HEK293T (cell line): Measurements from ENCODE around the gene WWC1.

Experiments
- ARNT ChIP-seq: fragments of 450-650 bp; IDR thresholded peaks from 2 replicates; pipeline ENCODE4 v1.6.1; 2017; ENCODE audit warnings: mild to moderate bottlenecking
- BHLHE40 ChIP-seq: fragments of 450-650 bp; IDR thresholded peaks from 2 replicates; pipeline ENCODE4 v1.6.1; 2016; ENCODE audit warnings: mild to moderate bottlenecking, moderate library complexity, borderline replicate concordance
- ELF4 ChIP-seq: fragments of 450-650 bp; IDR thresholded peaks from 2 replicates; pipeline ENCODE4 v1.6.1; 2017; ENCODE audit warnings: antibody characterized with exemption
- FOXA1 ChIP-seq: fragments of 450-650 bp; IDR thresholded peaks from 2 replicates; pipeline ENCODE4 v1.6.1; 2016; ENCODE audit warnings: mild to moderate bottlenecking
- FOXK2 ChIP-seq: fragments of 450-650 bp; IDR thresholded peaks from 2 replicates; pipeline ENCODE4 v1.6.1; 2016; ENCODE audit warnings: mild to moderate bottlenecking
- FOXM1 ChIP-seq: fragments of 450-650 bp; IDR thresholded peaks from 2 replicates; pipeline ENCODE4 v1.6.1; 2017; ENCODE audit warnings: mild to moderate bottlenecking, borderline replicate concordance
- HDGF ChIP-seq: fragments of 450-650 bp; IDR thresholded peaks from 2 replicates; pipeline ENCODE4 v1.6.1; 2017; ENCODE audit warnings: antibody characterized with exemption, borderline replicate concordance
- LEF1 ChIP-seq: fragments of 450-650 bp; IDR thresholded peaks from 2 replicates; pipeline ENCODE4 v1.6.1; 2017; ENCODE audit warnings: mild to moderate bottlenecking, borderline replicate concordance
- NFRKB ChIP-seq: fragments of 450-650 bp; IDR thresholded peaks from 2 replicates; pipeline ENCODE4 v1.6.1; 2016; ENCODE audit warnings: mild to moderate bottlenecking, moderate library complexity
- PKNOX1 ChIP-seq: fragments of 450-650 bp; IDR thresholded peaks from 2 replicates; pipeline ENCODE4 v1.6.1; 2016
- SP1 ChIP-seq: fragments of 450-650 bp; IDR thresholded peaks from 2 replicates; pipeline ENCODE4 v1.6.1; 2017
- SUZ12 ChIP-seq: fragments of 450-650 bp; IDR thresholded peaks from 2 replicates; pipeline ENCODE4 v1.6.1; 2016; ENCODE audit warnings: mild to moderate bottlenecking
- TARDBP ChIP-seq: fragments of 450-650 bp; IDR thresholded peaks from 2 replicates; pipeline ENCODE4 v1.6.1; 2016
- ZNF384 ChIP-seq: fragments of 450-650 bp; IDR thresholded peaks from 2 replicates; pipeline ENCODE4 v1.6.1; 2016

- TF ChIP-seq FOXK2, result no peak
- no peak for TF ChIP-seq SP1
- no peak for TF ChIP-seq SUZ12
- TF ChIP-seq HDGF, result no peak
- TF ChIP-seq BHLHE40, result no peak
- TF ChIP-seq ARNT, result no peak
- no peak for TF ChIP-seq ELF4
- TF ChIP-seq ZNF384, result no peak
- TF ChIP-seq FOXM1, result no peak
- TF ChIP-seq FOXA1, result no peak
- no peak for TF ChIP-seq PKNOX1
- TF ChIP-seq NFRKB, result no peak
- TF ChIP-seq TARDBP, result no peak
- no peak for TF ChIP-seq LEF1
These were observed 28.3 kb downstream of the WWC1 start for GRCh38 chr5:168319774-168320173.
